NCI-H526 (cell line): ENCODE results near the gene KAT8.

Source experiments
- DNase-seq, 2 experiments: peaks; one replicate each; lab custom pipeline; 2025; lab: John Stamatoyannopoulos, UW

Gene KAT8

GRCh38 chr16:31117384-31118222 is at the start of gene KAT8:
TSS of gene KAT8 (plus strand) at chr16:31117664. CDS start at chr16:31117682, 18 bp downstream.
- DNase-seq = peak; percentile 97 to 99

GRCh38 chr16:31071861-31072260 is 45.6 kb upstream of the KAT8 start:
- peak in 1 of 2 experiments; percentile 19 for DNase-seq

GRCh38 chr16:31072540-31073141 is 44.8 kb upstream of the KAT8 start:
- peak; percentile 8 to 42 for DNase-seq

- peak; percentile 76 to 94 for DNase-seq
Observed at GRCh38 chr16:31073142-31073969, 44.1 kb upstream of the KAT8 start.

GRCh38 chr16:31073970-31074813 is 43.3 kb upstream of the KAT8 start, which contains the start of the genes ZNF646 and ZNF668:
TSS of gene ZNF646 (plus strand) at chr16:31074422. CDS start at chr16:31076325, 1,903 bp downstream.
TSS of gene ZNF668 (minus strand) at chr16:31074240. CDS start at chr16:31064459, 9,781 bp downstream.
- DNase-seq = peak; percentile 98 to 99

GRCh38 chr16:31074814-31075183 is 42.7 kb upstream of the KAT8 start:
- no peak for DNase-seq

GRCh38 chr16:31076319-31076718 is 41.1 kb upstream of the KAT8 start:
- DNase-seq = no peak

- DNase-seq = no peak
Observed at GRCh38 chr16:31077024-31077423, 40.4 kb upstream of the KAT8 start.

- DNase-seq = no peak
Observed at GRCh38 chr16:31077592-31078396, 39.7 kb upstream of the KAT8 start.

GRCh38 chr16:31078597-31079341 is 38.7 kb upstream of the KAT8 start:
- no peak for DNase-seq

GRCh38 chr16:31079342-31079944 is 38.0 kb upstream of the KAT8 start:
- no peak for DNase-seq

- no peak for DNase-seq
Observed at GRCh38 chr16:31080035-31080629, 37.3 kb upstream of the KAT8 start.

- DNase-seq = no peak
Observed at GRCh38 chr16:31080756-31081419, 36.6 kb upstream of the KAT8 start.

- no peak for DNase-seq
Observed at GRCh38 chr16:31081428-31082351, 35.8 kb upstream of the KAT8 start.

- no peak for DNase-seq
Observed at GRCh38 chr16:31082368-31083045, 35.0 kb upstream of the KAT8 start.

- DNase-seq = no peak
Observed at GRCh38 chr16:31083081-31083480, 34.4 kb upstream of the KAT8 start.

GRCh38 chr16:31083556-31083955 is 33.9 kb upstream of the KAT8 start:
- DNase-seq = no peak
